ENCODE results near the gene USP11.

USP11 gene

DNA sequence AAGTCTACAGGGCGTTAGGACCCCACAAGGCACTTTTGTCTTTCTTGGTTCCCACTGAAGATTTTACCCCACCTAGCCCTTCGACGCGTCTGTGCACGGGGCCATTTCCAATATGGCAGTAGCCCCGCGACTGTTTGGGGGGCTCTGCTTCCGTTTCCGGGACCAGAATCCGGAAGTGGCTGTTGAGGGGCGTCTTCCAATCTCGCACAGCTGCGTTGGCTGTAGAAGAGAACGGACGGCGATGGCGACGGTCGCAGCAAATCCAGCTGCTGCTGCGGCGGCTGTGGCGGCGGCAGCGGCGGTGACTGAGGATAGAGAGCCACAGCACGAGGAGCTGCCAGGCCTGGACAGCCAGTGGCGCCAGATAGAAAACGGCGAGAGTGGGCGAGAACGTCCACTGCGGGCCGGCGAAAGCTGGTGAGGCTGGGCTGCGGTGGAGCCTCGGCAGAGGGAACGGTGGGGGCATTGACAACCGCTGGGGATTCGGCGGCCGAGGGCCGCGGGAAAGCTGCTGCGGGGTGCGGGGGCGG is at the start of gene USP11:
Gene USP11 (plus strand): TSS at position 207 of the 530 bp plus-strand sequence. CDS start 35 bp downstream, at position 242.
- no peak for DNase-seq (ENCODE audit: low read depth, low spot score)

- no peak for DNase-seq (ENCODE audit: low read depth, low spot score)
Observed at GRCh38 chrX:47184486-47184885, 48.3 kb upstream of the USP11 start.

DNA sequence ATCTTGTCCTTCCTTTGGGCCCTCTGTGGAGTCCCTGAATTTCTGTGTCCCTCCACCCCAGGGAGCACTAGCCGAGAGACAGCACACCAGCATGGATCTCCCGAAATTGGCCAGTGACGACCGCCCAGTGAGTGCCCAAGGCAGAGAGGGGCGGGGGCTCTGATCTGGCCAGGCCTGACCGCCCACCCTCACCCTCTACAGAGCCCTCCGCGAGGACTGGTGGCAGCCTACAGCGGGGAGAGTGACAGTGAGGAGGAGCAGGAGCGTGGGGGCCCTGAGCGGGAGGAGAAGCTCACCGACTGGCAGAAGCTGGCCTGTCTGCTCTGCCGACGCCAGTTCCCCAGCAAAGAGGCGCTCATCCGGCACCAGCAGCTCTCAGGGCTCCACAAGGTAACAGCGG is 47.6 kb upstream of the USP11 start:
- no peak for DNase-seq (ENCODE audit: low read depth, low spot score)

DNA sequence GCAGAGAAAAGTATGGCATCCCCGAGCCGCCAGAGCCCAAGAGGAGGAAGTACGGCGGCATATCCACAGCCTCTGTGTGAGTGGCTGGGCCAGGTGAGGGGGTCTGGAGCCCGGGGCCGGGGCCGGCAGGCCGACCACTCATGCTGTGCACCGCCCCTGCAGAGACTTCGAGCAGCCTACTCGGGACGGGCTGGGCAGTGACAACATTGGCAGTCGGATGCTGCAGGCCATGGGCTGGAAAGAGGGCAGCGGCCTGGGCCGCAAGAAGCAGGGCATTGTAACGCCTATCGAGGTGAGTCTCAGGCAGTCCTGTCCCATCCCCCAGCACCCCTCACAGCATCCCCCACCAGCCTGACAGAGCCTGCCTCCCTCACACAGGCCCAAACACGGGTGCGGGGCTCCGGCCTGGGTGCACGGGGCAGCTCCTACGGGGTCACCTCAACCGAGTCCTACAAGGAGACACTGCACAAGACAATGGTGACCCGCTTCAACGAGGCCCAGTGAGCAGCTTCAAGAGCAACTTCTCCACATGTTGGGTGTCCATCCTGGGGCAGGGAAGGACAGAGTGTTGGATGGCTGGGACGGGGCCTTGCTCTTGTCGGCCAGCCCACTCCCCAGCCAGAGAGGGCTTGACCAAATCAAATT is 46.6 kb upstream of the USP11 start:
- no peak for DNase-seq (ENCODE audit: low read depth, low spot score)

- no peak for DNase-seq (ENCODE audit: low read depth, low spot score)
Observed at GRCh38 chrX:47187106-47187677, 45.6 kb upstream of the USP11 start.

GRCh38 chrX:47189906-47190305 is 42.9 kb upstream of the USP11 start:
- DNase-seq (ENCODE audit: low read depth, low spot score) = no peak

DNA sequence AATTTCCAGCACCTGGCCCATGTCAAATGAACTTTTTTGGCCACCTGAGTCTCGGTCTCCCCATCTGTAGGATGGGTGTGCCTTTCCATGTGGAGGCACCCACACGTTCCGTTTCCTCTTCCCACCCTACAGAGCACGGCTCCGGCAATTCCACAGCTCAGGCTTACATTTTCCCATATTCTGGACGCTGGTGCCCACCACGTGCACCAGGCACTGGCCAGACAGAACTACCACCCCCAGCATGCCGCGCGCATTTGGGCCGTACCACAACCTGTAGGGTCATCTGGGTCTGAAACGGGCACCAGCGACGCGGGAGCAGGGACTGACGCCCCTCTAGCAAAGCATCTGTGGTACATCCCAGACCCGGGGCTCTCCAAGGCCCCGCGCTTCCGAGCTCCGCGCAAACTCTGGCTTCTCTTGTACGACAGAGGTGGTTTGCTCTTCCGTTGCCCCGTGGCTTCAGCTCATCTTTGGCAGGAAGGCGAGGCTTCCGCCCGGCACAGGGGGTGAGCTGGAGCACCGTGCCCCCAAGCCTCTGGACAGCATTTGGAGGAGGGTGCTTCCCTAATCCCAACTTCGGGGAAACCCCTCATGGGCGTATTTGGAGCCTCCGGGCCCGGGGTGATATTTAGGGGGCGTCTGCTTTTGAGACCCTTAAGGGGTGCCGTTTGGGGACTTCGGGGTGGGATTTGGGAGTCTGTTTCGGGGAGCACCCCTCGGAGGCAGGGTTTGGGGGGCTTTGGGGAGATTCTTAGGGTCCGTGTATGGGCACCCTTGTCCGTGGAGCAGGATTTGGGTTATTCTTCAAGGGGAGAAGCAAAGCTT is 42.2 kb upstream of the USP11 start:
- DNase-seq (ENCODE audit: low read depth, low spot score) = peak; percentile 64

DNA sequence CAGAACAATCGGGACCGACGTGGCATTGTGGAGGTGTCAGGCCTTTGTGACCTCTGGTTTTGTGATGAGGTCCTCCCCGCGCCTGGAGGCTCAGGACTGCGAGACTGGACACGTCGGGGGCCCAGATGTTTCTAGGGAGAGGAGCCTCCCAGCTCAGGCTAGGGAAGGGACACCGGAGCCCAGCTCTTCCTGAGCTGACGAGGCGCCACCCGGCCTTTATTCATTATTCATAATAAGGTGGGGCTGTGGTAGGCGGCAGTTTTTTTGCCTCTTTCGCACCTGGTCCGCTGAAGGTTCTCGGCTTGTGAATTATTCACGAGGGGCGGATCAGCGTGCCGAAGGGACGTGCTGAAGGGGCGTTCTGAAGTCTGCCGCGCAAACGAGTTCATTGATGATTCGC is 41.5 kb upstream of the USP11 start:
- DNase-seq (ENCODE audit: low read depth, low spot score) = no peak

DNA sequence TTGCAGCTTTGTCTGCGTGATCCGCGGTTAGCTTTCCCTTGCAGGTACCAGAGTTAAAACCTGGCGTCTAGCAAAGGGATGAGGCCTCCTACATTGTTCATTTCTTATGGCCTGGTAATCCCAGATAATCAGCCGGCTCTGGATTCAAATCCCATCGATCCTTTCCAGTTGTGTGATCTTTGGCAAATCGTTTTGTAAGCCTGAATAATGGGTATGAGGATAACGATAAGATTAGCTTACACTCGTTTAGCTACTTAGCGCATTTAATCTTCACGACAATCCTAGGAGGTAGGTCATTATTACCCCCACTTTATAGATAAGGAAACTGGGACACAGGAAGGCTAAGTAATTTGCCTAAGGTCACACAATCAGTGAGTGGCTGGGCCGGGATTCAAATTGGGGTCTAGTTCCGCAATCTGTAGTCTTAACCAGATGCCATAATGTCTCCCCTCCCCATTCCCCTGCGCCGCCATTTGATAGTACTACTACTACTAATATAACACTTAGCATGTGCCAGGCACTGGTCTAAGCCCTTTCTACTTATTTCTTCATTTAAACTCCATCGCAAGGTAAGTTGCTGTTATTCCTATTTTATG is 40.9 kb upstream of the USP11 start:
- DNase-seq (ENCODE audit: low read depth, low spot score) = no peak

DNA sequence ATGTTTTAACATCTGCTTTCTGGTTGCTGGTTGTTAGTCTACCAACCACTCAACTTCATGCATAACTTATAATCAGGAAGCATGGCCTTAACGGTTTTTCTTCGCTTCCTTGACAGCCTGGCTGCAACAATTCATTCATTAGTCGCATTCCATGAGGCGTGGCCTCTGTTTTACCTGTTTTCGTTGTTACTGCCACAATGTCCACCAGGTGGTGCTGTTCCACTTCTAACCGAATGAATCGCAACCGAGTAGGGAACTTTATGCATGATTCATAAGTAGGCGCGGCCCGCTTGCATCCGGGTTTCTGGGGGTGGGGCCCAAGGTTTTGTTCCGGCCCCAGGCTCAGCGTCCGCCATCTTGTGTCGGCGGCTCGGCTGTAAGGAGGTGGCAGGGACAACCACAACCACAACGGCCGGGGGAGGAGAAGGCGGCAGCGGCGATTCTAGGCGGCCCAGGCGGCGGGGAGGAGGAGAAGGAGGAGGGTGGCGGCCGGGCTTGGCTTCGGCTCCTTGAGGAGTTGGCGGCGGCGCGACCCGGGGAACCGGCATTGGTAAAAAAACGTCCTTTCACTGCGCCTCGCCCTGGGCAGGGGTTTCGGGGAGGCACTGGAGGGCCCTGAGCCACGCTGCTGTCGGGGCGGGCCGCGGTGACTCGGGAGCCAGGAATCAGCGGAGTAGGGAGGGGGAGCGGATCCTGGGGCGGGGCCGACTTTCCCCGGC is 39.2 kb upstream of the USP11 start, which contains the start of gene UBA1:
Gene UBA1 (plus strand): TSS at position 355 of the 719 bp plus-strand sequence. CDS start 4,974 bp downstream, outside the sequence.
- DNase-seq (ENCODE audit: low read depth, low spot score) = peak; percentile 77

- no peak for DNase-seq (ENCODE audit: low read depth, low spot score)
Observed at GRCh38 chrX:47194194-47194787, 38.5 kb upstream of the USP11 start.

GRCh38 chrX:47196098-47196497 is 36.7 kb upstream of the USP11 start:
- no peak for DNase-seq (ENCODE audit: low read depth, low spot score)

DNA sequence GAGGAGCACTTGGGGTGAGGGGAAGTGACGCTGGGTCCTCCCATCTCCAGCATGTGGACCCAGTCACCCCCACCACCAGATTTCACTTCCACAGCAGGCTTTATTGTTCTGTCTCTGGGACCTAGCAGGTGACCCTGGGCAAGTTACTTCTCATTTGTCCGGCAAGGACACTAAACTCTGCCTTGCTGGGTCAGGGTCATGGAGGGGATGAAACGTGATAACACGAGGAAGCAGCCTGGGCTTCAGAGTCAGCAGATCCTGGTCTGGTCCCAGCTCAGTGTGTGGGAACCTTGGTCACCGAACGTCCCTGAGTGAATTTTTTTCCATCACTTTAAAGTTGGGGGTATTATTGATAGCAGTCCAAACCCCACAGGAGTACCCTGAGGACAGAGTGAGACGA is 35.3 kb upstream of the USP11 start:
- DNase-seq (ENCODE audit: low read depth, low spot score) = no peak

GRCh38 chrX:47198026-47198686 is 34.7 kb upstream of the USP11 start:
- DNase-seq (ENCODE audit: low read depth, low spot score) = no peak

DNA sequence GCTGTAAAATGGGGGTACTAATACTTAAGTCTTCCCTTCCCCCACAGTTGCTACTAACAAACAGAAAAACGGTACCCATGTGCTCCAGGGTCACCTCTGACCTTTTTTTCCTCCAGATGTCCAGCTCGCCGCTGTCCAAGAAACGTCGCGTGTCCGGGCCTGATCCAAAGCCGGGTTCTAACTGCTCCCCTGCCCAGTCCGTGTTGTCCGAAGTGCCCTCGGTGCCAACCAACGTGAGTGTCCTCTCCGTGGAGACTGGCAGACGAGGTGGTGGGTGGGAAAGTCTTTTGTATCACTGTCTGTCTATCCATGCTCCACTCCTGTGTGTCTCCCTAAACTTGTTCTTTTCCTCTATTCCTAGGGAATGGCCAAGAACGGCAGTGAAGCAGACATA is 34.1 kb upstream of the USP11 start:
- DNase-seq (ENCODE audit: low read depth, low spot score) = no peak

DNA sequence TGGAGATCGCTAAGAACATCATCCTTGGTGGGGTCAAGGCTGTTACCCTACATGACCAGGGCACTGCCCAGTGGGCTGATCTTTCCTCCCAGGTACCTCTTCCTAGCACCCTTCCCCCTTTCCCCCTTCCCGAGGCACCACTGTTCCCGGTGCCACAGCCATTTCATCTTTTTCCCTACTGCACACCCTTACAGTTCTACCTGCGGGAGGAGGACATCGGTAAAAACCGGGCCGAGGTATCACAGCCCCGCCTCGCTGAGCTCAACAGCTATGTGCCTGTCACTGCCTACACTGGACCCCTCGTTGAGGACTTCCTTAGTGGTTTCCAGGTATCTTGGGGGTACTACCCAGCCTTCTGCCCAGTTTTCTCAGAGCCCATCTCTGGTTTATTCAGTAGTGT is 33.5 kb upstream of the USP11 start:
- no peak for DNase-seq (ENCODE audit: low read depth, low spot score)

DNA sequence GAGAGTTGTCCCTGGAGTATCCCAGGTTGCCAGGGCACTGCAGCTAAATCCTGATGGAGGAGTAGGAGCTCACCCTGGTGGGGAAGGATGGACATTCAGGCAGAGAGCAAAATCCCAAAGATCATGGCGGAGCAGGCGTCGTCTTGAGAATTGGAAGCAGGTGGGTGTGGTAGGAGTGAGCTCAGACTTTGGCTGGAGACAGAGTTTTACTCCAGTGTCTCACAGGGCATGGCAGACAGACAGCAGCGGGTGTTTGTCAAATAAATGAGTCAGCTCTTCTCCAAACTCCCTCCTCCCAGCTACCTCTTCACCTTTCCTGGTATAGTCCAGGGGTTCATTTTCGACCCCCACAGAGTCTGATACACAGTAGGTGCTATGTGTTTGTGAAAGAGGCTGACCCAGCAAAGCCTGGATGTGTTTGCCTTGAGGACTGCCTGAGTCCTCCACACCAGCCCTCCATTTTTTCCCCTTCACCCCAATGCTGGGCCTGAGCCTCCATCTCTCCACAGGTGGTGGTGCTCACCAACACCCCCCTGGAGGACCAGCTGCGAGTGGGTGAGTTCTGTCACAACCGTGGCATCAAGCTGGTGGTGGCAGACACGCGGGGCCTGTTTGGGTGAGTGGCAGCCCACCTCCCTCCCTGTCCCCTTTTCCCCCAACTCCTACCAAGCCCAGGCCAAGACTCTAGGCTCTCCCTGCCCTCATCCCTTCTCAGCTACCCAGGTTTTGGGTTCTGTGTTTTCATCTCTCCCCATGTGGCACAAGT is 32.2 kb upstream of the USP11 start:
- no peak for DNase-seq (ENCODE audit: low read depth, low spot score)

- no peak for DNase-seq (ENCODE audit: low read depth, low spot score)
Observed at GRCh38 chrX:47201345-47201944, 31.4 kb upstream of the USP11 start.

DNA sequence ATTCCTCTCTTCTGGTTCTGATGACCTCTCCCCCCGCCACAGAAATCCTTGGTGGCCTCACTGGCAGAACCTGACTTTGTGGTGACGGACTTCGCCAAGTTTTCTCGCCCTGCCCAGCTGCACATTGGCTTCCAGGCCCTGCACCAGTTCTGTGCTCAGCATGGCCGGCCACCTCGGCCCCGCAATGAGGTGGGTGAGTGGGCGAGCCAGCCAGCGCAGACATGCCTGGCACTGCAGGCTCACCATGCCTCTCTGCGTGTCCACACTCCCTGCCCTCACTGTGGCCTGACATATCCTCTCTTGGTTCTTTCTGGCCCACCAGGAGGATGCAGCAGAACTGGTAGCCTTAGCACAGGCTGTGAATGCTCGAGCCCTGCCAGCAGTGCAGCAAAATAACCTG is 30.5 kb upstream of the USP11 start:
- no peak for DNase-seq (ENCODE audit: low read depth, low spot score)
